ENCODE measurements around the gene NAIP. TPM values are rescaled to one million over a fixed set of nuclear protein-coding genes. Genes with fewer than 3 reads are reported as not detected.

The NAIP gene
- total and polyA plus RNA-seq, 2 of the 4 experiments (the other 2 are of a cell fraction) = 1.3 to 2.2 TPM

DNA sequence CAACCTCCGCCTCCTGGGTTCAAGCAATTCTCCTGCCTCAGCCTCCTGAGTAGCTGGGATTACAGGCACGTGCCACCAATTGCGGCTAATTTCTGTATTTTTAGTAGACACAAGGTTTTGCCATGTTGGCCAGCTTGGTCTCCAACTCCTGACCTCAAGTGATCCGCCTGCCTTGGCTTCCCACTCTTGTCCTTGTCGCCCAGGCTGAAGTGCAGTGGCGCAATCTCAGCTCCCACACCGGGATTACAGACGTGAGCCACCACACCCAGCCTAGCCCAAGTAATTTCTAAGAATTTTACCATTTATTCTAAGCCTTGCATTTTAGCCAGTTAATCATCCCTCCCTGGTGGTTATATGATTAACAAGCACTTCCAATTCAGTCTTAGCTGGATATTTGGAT lies 11.0 kb downstream of the NAIP start:
- in situ Hi-C loops (cut with MboI; ENCODE audit: low sequenced_read_pairs) = no loop called here
- intact Hi-C loops (cut with micrococcal nuclease) = no loop called here
- CTCF ChIA-PET = no interaction called here

More for the DNA sequence above, 11.0 kb downstream of the NAIP start:
- Histone ChIP-seq H3K27me3 (ENCODE audit: control insufficient read depth, insufficient read depth, low read length) (no peaks in the 10 kb centered on the region; the same call in 1 of the 2 replicates), H2AFZ (replicated peaks; ENCODE audit: low read length, poor library complexity) (no peak overlapping the region), H3K4me2 (ENCODE audit: low read depth, low read length) (no peak overlapping the region), H2BK20ac (ENCODE audit: low read depth, low read length) (no peak overlapping the region), H3K9me3 (ENCODE audit: control insufficient read depth, insufficient read depth, low read length) (no peaks in the 10 kb centered on the region), H3K4me1 (ENCODE audit: control insufficient read depth, insufficient read depth, low read length) (no peaks in the 10 kb centered on the region), H3K27ac (ENCODE audit: insufficient read depth, low read length) (no peak overlapping the region), H4K20me1 (ENCODE audit: insufficient read depth, low read length) (no peaks in the 10 kb centered on the region), H4K8ac (ENCODE audit: low read depth in 2 of 2, low read length in 2 of 2) (no peak overlapping the region), H3K79me1 (ENCODE audit: low read depth in 1 of 2, low read length in 2 of 2) (no peaks in the 10 kb centered on the region), H2BK15ac (ENCODE audit: low read depth, low read length) (no peak overlapping the region), H3K4ac (ENCODE audit: low read depth, low read length) (no peak overlapping the region), H3K36me3 (ENCODE audit: control insufficient read depth, insufficient read depth, low read length) (no peaks in the 10 kb centered on the region), H2BK5ac (ENCODE audit: low read depth, low read length, poor library complexity, severe bottlenecking) (no peak overlapping the region), H4K91ac (ENCODE audit: insufficient read depth, low read depth, low read length) (no peak overlapping the region), H3K9me1 (ENCODE audit: insufficient read depth, low read length) (no peaks in the 10 kb centered on the region), H3K4me3 (ENCODE audit: insufficient read depth, low read depth, low read length) (no peak overlapping the region), H2AK9ac (replicated peaks; ENCODE audit: low read depth, low read length, poor library complexity) (no peak overlapping the region), H3K18ac (ENCODE audit: low read depth, low read length) (no peak overlapping the region), H2AK5ac (ENCODE audit: low read depth, low read length) (no peak overlapping the region), H4K5ac (ENCODE audit: low read depth, low read length) (no peak overlapping the region), H3K14ac (replicated peaks; ENCODE audit: low read depth, low read length) (no peak overlapping the region), H3K9ac (ENCODE audit: low read depth, low read length) (no peak overlapping the region), H2BK120ac (ENCODE audit: low read depth, low read length) (no peak overlapping the region), H3K23ac (ENCODE audit: low read depth, low read length) (no peak overlapping the region), H3K56ac (ENCODE audit: extremely low read depth, insufficient read depth, low read length) (no peak overlapping the region)
- DNase-seq (no peak), ATAC-seq (ENCODE audit: low read depth) (no peak)
- BruUV-seq (replicated peaks) = no TSS peak
- POLR2A ChIA-PET (ENCODE audit: unreplicated experiment) = no interaction called here
- TF ChIP-seq, protein P1, sequence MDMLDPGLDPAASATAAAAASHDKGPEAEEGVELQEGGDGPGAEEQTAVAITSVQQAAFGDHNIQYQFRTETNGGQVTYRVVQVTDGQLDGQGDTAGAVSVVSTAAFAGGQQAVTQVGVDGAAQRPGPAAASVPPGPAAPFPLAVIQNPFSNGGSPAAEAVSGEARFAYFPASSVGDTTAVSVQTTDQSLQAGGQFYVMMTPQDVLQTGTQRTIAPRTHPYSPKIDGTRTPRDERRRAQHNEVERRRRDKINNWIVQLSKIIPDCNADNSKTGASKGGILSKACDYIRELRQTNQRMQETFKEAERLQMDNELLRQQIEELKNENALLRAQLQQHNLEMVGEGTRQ (IDR thresholded peaks at IDR 0.05; ENCODE audit: low read depth, low read length) = no peak
- no peak for TF ChIP-seq CTCF (conservative IDR thresholded peaks at IDR 0.05; ENCODE audit: low read depth, low read length)
- TF ChIP-seq RAD21 (IDR thresholded peaks at IDR 0.05; ENCODE audit: low read length) = no peak
- WGBS, 2 experiments (ENCODE audit: extremely low coverage in 2 of 2, insufficient read length in 1 of 2) = 94% methylated on average over 2 of the region's 8 CpGs; no CpG with 5 or more reads in 1 of the 2 experiments
- dilution Hi-C loops (cut with HindIII; ENCODE audit: low sequenced_read_pairs, unreplicated experiment) = no loop called here

Measured in IMR-90 (cell line).